OCI-M2 (cell line): ENCODE results near the gene SRRD.
"Not testable (repeated sequence)": the region's sequence is repeated elsewhere in the genome, so short reads cannot be mapped to it uniquely, and the experiment has no call there.

Experiments used
- DNase-seq: peaks from one replicate; lab custom pipeline; 2025; ENCODE audit not compliant: unreplicated experiment; lab: John Stamatoyannopoulos, UW

SRRD gene

DNA sequence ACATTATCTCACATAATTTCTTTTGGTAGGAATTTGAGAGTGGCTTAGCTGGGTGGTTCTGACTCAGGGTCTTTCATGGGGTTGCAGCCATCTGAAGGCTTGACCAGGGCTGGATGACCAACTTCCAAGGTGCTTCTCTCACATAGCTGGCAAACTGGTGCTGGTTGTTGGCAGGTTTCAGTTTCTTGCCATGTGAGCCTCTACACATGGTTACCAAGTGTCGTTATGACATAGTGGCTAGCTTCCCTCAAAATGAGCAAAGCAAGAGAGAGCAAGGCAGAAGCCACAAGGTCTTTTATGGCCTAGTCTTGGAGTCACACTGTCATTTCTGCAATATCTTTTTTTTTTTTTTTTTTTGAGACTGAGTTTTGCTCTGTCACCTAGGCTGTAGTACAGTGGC, 32.8 kb downstream of the SRRD start:
- DNase-seq = no peak

DNA sequence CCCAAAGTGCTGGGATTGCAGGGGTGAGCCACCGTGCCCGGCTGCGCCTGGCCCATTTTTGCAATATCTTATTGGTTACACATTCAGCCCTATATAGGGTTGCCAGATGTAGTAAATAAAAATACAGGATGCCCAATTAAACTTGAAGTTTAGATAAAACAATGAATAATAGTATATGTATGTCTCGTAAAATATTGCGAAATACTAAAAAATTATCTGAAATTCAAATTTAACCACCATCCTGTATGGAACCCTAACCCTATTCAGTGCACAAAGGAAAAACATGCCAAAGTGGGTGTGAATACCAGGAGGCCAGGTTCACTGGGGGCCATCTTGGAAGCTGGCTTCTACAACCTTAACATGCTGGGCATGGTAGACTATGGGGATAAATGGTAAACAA, 33.8 kb downstream of the SRRD start:
- no peak for DNase-seq

DNA sequence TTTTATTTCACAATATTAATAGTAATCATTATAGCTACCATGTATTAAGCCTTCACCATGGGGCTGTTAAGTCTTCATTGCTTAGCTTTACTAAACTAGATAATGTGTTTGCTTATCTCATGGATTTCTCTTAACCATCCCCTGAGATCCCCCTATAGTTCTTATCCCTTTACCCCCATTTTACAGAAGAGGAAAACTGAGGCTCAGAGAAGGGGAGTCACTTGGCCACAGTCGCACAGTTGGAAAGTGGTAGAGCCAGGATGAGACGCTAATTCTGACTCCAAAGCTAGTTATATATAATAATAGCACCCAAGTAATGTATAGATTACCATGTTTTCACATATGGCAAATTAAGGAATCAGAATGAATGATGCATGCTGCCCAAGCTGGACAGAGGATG, 38.3 kb downstream of the SRRD start:
- no peak for DNase-seq

DNA sequence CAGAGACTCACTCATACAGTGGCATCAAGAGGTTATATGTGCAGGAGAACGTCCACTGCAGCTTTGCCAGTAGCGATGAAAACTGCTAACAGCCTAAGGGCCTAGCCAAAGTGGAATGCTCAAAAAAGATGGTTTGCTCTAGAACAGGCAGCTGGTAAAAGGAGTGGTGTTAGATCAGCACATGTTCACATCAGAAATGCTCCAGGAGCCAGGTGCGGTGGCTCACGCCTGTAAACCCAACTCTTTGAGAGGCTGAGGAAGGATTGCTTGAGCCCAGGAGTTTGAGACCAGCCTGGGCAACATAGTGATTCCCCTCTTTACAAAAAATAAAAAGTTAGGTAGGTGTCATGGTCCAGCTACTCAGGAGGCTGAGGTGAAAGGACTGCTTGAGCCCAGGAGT, 38.9 kb downstream of the SRRD start:
- no peak for DNase-seq

DNA sequence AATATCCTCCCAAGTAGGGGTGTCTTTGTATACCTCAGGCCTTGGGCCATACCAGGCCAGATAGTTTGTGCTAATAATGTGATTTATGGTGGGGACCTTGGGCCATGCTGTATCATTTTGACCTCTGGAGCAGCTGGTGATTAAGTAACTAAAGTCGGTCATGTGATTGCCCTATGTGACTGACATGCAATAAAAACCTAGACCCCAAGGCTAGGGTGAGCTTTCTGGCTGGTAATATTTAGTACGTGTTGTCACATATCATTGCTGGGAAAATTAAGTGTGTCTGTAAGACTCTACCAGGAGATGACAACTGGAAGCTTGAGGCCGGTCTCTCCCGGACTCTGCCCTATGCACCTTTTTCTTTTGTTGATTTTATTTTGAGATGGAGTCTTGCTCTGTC, 41.2 kb downstream of the SRRD start:
- DNase-seq = no peak

DNA sequence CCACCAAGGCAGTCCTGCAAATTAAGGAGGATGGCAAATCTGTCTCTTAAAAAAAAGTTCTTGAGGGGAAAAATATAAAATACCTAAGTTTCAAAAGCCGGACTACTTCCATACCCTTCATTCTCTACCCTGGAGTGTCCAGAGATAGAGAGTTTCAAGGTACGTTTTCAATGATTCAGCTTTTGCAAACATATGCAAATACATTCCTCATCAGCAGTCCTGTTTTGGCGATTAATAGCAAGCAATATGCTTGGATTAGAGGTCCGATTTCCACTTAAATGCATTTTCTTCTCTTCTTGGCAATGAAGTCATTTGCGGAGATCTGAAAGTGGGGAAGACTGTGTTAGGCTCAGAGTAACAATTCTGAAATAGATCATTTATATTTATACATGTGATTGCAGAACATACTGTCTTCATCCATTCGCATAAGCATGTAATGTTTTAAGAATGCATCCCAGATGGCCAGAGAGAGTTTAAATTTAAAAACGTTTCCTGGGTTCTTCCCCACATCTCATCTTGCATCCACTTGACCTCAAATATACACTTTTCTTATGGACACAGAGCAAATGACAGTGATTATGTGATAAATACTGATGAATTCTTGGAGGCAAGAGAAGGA, 42.4 kb downstream of the SRRD start:
- no peak for DNase-seq

DNA sequence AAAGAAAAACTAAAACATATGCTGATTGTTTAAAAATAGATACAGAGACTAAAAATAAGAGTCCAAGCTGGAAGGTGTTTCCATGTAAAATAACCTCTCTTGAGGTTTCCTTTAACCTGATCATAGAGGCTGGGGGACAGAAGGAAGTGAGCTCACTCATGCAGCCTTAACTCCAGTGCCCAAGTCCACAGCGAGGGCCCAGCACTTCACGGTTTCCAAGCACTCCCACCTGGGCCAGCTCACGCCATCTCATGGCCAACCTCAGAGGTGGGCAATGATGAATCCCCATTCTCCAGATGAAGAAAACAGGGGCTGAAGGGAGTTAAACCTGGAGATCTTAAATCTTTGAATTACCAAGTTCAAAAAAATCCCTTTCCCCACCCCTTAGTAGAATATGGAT, 43.5 kb downstream of the SRRD start:
- DNase-seq = no peak

DNA sequence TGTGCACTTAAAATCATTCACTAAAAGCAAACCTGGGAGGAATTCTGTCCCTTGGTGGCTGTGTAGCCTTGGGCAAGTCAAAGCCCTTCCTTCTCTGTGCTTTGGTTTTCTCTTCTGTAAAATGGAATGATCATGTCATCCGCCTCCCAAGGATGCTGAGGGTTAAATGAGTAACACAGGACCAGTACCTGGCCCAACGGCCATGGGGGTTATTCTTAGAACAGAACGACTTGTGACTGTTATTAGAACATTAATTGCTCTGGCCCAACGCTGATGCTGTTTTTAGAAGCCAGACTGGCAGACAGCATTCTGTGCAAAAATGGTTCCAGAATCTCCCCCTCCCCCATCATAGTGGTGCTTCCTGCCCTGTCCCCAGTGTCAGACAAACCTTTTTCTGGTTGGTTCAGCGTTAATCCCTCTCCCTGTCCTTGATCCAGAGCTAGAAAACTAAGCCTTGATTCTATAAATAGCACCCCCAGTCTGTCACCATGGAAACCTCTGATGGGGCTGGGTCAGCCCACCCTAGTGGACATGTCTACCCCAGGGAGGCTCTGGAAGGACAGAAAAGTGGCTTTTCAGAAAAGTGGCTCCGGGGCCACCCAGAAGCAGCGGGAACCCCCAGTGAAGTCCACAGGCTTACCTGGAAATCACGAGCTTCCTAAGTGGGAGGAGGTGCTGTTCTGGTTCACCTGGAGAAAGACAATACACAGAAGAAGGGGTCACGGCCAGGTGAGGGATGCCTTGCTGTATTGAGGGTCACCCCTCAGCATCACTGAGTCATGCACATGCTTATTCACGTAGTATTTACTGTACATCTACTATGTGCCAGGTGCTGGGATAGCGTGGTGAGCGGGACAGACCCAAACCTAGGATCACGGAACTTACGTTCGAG, 44.1 kb downstream of the SRRD start:
- DNase-seq = no peak

DNA sequence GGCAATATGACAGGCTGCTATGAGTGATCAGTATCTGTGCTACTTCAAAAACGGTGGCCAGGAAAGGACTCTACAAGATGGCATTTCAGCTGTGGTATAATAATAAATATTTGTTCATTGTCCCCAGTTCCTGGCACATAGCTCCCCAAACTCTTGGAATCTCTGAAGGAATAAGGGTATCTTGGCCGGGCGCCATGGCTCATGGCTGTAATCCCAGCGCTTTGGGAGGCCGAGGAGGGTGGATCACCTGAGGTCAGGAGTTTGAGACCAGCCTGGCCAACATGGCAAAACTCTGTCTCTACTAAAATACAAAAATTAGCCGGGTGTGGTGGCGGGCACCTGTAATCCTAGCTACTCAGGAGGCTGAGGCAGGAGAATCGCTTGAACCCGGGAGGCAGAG, 44.8 kb downstream of the SRRD start:
- DNase-seq = not testable (repeated sequence)

DNA sequence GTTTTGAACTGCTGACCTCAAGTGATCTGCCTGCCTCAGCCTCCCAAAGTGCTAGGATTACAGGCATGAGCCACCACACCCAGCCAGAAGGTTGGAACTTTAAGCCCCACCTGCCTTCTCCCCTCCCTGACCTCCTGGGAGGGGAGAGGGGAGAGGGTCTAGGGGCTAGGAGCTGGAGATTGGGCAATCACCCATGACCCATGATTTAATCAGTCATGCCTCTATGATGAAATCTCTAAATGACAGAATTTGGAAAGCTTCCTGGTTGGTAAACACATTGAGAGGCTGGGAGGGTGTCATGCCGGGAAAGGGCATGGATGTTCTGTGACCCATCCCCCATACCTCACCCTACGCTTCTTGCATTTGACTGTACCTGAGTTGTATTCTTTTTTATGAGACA, 45.7 kb downstream of the SRRD start:
- no peak for DNase-seq

DNA sequence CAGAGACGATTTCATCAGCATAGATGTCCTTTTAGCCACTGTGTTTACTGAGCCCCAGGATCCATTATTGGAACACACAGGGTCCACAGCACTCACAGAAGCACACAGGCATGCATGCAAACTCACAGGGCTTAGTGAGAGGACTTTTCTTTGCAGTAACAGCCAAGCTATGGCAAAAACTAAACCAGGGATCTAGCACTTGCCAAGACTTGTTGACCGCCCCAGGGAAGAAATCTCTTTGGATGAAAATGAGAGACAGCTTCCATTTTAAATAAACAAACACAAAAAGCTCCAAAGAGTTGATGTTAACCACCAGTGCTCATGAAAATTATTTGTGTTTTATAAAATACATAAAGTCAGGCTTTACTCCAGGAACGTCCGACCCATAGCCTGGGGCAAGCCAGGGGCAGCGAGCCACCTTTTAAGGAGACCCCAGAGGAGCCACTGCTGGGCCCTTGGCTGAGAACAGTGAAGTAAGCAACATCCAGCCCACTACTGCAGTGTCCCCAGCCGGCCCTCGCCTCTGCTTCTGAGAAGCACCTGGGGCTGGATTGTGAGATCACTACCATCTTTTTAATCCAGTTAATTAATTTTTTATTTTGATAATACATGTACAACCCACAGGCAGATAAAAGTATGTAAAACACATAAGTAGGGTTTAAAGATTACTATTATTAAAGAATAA, 50.6 kb downstream of the SRRD start:
- DNase-seq = no peak

DNA sequence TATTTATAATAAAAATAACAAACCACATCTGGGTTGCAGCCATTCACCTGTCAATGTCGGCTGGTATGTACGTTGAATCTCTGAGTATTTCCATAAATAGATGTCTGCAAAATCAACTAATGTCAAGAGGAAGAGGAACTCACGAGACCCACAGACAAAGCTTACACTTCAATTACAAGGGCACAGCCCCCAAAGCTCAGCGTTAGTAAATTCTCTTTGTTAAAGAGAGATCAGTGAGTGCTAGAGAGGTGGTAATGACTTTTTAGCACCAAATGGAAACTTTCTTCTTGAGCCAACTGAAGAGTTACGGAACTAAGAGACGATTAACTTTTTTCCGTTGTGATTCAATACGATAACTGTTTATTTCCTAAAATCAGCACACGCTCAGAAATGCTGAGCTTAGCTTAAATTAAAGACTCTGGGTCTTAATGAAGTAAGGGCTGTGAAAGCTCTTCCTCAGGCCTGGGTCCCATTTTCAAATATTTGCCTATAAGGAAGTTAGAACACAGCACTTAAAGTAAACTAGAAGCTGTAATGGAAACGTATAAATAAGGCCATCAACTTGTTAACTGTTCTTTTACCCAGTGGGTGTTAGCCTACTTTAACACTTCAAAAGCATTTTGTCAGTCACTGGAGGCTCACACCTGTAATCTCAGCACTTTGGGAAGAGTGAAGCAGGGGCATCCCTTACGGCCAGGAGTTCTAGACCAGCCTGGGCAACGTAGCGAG, 51.4 kb downstream of the SRRD start:
- DNase-seq = no peak

DNA sequence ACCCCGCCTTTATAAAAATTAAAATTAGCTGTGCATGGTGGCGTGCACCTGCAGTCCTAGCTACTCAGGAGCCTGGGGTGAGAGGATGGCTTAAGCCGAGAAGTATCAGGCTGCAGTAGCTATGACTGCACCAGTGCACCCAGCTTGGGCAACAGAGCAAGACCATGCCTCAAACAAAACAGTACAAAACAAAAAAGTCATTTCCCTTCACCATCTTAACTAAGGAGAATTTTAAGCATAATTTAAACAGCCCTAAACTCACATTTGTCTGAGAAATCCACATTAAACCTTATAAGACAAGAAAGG, 51.9 kb downstream of the SRRD start:
- no peak for DNase-seq

DNA sequence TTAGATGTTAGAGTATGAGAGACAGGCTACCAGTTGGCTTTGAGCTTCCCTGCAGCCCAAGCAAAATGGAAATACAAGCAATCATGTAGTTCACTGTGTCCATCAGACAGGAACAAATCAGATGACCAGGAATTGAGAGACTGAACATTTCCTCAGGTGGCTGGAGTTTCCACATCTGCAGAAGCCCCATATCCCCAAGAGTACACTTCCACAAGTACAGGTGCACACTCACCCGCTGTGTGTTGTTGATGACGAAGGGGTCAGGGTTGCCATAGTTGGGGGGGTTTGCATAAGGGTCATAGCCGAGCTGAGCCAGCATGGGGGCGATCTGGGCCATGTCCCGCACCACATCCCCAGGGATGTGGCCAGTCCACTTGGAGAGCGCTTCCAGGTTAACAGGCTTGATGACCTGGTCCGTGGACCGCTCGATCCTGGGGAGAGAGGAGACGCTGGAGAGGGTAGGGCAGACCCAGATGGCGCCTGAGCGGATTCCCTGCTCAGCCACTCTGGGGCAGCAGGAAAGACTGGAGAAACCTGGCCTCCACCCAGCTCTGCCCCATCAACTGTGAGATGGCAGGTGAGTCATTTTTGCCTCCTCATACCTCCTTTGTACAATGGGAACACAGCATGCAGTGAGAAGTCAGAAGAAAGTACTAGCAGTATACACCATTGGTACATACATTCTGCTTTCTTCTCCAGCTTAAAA, 52.5 kb downstream of the SRRD start:
- no peak for DNase-seq

DNA sequence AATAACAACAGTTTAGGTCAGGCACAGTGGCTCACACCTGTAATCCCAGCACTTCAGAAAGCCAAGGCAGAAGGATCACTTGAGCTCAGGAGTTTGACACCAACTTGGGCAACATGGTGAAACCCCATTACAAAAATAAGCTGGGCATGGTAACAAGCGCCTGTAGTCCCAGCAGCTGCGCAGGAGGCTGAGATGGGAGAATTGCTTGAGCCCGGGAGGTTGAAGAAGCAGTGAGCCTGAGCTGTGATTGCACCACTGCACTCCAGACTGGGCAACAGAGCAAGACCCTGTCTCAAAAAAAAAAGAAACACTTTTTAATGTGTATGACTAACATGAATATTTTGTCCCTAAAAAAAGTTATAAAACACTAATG, 53.1 kb downstream of the SRRD start:
- DNase-seq = no peak

DNA sequence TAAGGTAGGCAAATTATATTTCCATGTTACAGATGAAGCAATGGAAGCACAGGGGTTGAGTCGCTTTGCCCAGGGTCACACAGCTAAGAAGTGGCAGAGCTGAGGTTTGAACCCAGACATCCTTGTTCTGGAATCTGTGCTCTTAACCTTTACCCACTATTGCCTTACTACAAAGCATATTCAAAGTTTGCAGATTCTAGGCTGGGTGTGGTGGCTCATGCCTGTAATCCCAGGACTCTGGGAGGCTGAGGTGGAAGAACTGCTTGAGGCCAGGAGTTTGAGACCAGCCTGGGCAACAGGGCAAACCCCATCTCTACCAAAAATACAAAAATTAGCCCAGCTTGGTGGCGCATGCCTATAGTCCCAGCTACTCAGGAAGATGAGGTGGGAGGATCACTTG, 56.4 kb downstream of the SRRD start:
- DNase-seq = no peak

DNA sequence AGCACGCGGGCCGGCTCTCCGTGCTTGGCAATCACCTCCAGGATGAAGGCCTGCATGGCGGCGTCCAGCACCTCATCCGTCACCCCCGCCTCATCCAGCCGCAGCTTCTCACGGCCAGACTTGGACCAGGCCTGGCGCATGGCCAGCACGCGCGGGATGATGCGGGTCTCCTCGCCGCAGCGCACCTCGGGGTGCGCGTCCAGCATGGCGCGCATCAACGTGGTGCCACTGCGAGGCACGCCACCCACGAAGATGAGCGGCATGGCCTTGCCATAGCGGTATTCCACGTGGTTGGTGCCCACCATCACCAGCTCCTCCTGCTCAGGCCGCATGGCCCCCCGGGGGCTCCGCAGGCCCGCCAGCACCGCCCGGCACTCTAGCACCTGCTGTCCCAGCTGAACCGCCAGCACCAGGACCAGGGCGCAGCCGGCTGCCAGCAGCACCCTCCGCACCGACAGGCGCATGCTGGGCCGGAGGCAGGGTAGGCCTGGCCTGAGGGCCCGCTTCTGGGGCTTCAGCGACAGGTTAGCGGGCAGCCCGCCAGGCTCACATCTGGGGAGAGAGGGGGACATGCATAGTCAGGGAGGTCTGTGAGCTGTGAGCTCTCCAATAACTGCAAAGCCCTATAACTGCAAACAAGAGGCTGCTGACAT, 57.6 kb downstream of the SRRD start:
- DNase-seq = no peak

DNA sequence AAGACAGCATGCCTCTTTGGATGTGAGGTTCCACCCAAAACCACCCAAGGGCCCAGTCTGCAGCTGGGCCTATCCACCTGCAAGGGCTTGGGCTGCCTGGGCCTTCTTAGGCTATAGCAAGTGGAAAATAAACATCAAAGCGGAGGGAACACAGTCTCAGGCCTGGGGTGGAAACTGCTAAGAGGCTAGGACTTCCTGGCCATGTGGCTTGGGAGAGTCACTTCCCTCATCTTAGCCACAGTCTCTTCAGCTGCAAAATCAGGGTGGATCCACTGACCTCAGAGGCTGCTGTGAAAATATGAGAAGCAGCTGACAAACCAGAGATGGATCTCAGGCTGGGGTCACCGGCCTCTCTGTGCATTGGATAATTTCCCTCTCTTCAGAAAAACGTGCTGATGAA, 59.2 kb downstream of the SRRD start:
- no peak for DNase-seq
